ENCODE data around the gene SCT. TPM values are rescaled to one million over a fixed set of nuclear protein-coding genes. Genes with fewer than 3 reads are reported as not detected.

SCT gene
- total RNA-seq, 4 donors from 2014 or later: 12.6 TPM; not detected in 3

DNA sequence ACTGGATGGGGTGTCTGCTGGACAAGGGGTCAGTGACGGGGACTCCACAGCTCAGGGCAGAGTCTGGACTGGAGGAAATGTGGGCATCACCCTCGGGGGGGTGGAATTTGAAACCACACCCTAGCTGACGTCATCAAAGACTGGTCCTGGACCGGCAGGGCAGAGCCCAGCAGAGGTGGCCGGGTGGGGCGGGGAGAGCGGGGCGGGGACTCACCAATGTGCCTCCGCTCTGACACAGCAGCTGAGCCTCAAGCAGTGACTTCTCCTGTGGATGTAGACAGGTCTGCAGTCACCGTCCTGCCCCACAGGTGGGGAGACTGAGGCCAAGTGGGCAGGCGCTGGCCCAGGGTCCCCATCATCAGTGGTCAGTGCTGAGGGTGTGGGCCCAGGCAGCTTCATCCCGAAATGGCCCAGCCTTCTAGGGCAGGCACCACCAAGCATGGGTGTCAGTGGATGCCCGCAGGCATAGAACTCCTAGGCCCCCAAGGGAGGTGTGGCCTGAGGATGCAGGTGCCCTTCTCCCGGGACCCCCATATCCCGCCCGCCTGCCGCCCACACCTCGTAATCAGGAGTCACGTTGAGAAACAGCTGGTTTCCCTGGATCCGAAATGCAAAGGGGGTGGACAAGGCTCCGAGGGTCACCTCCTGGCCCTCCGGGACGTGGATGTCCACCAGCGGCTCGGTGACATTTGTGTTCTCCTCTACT lies 2.8 kb downstream of the SCT start:
- Histone ChIP-seq H3K4me1 (peaks cover 4 to 27% (median 7%) of the 10 kb centered on the region in 4 donors), H3K4me3 (peak overlapping the region in 3 of 4 donors; percentile 34 to 64 (median 54)), H3K9me3 (no peaks in the 10 kb centered on the region), H3K36me3 (peaks cover 0 to 24% (median 0%) of the 10 kb centered on the region in 3 donors), H3K27me3 (no peaks in the 10 kb centered on the region), H3K27ac (peak overlapping the region in 3 of 4 donors; percentile 82 to 97 (median 93))
- peak; percentile 86 to 91 for TF ChIP-seq POLR2A (IDR thresholded peaks at IDR 0.05)
- TF ChIP-seq, protein P1, sequence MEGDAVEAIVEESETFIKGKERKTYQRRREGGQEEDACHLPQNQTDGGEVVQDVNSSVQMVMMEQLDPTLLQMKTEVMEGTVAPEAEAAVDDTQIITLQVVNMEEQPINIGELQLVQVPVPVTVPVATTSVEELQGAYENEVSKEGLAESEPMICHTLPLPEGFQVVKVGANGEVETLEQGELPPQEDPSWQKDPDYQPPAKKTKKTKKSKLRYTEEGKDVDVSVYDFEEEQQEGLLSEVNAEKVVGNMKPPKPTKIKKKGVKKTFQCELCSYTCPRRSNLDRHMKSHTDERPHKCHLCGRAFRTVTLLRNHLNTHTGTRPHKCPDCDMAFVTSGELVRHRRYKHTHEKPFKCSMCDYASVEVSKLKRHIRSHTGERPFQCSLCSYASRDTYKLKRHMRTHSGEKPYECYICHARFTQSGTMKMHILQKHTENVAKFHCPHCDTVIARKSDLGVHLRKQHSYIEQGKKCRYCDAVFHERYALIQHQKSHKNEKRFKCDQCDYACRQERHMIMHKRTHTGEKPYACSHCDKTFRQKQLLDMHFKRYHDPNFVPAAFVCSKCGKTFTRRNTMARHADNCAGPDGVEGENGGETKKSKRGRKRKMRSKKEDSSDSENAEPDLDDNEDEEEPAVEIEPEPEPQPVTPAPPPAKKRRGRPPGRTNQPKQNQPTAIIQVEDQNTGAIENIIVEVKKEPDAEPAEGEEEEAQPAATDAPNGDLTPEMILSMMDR (IDR thresholded peaks at IDR 0.05): no peak
- DNase-seq: peak in 2 of 3 donors; percentile 91

DNA sequence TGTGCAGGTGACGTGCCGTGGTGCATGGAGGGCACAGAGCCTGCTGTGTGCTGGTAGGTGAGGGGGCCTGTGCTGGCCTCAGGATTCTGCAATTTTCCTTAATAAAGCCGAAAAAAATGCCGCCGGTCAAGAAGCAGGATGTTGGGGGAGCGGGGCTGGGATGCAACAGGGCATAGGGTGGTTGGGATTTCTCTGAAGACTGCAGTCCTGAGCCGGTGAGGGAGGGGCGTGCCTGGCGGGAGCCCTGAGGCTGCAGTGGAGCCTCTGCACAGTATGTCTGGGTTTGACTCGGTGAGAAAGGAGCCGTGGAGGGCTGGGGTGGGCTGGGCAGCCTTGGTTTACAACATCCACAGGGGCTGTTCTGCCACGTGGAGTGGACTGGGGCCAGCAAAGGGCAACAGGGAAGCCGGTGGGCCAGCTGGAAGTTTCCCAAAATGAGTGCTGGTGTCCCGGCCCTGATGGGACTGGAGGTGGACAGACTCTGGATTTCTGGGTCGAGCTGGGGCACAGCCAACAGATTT lies 3.6 kb downstream of the SCT start:
- Histone ChIP-seq H3K36me3 (peaks cover 0 to 31% (median 0%) of the 10 kb centered on the region in 3 donors), H3K4me3 (peak overlapping the region in 2 of 4 donors; percentile 54 to 64), H3K4me1 (peaks cover 0 to 27% (median 7%) of the 10 kb centered on the region in 4 donors), H3K27me3 (no peaks in the 10 kb centered on the region), H3K27ac (peak overlapping the region in 3 of 4 donors; percentile 59 to 97 (median 93)), H3K9me3 (no peaks in the 10 kb centered on the region)
- DNase-seq: no peak
- TF ChIP-seq POLR2A (IDR thresholded peaks at IDR 0.05): no peak
- TF ChIP-seq, protein P1 (IDR thresholded peaks at IDR 0.05): no peak

DNA sequence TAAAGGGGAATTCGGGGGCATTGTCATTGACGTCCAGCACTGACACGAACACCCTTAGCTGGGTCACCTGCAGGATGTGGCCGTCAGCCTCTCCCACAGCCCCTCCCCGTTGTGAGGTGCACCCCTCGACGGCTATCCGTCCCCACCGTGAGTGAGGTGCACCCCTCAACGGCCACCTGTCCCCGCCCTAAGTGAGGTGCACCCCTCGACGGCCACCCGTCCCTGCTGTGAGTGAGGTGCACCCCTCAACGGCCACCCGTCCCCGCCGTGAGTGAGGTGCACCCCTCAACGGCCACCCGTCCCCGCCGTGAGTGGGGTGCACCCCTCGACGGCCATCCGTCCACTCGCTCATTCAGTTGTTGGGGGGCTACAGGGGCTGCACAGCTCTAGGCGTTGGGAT lies 5.1 kb downstream of the SCT start:
- Histone ChIP-seq H3K27me3 (no peaks in the 10 kb centered on the region), H3K9me3 (no peaks in the 10 kb centered on the region), H3K4me1 (peaks cover 0 to 28% (median 5%) of the 10 kb centered on the region in 4 donors), H3K27ac (no peak overlapping the region), H3K4me3 (no peak overlapping the region), H3K36me3 (peaks cover 0 to 34% (median 0%) of the 10 kb centered on the region in 3 donors)
- no peak for DNase-seq
- TF ChIP-seq, protein P1 (IDR thresholded peaks at IDR 0.05): no peak
- TF ChIP-seq POLR2A (IDR thresholded peaks at IDR 0.05): no peak

DNA sequence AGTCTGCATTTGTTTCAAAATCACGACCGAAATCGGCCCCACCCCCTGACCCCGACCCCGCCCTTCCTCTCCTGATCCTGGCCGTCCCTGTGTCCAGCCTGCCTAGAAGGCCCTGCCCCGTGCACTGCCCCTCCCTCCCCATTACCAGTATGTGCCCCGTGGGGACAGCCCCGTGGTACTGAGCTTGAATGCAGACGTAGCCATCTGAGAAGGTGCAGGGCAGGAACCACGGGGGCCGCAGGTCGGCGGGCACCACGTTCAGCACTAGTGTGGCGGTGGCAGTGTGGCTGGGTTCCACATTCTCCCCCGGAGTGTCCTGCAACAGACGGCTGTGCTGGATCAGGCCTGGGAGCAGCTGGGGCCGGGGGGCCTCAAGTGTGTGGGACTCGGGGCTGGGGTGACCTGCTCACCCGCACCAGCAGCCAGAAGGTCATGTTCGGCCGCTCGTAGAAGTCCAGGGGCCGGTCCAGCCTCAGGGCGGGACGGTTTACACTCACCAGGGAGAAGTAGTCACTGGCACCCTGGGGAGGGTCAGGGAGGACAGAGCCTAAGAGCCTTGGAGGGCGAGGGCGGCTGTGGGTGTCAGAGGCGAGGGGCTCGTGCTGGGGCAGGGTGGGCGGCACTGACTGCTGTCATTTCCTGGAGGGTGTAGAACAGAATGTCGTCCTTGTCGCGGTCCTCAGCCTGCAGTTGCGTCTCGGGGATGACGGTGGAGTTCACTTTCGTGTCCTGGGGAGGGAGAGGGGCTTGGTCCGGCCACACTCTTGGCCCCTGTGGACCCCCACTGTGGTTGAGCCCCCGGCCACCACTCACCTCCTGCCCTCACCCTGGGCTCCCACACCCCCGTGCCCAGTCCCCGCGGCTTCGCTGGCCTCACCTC lies 5.8 kb downstream of the SCT start:
- no peak for DNase-seq
- H3K36me3 ChIP-seq: peaks cover 0 to 34% (median 0%) of the 10 kb centered on the region in 3 donors
- no peak for TF ChIP-seq POLR2A (IDR thresholded peaks at IDR 0.05)
- TF ChIP-seq, protein P1 (IDR thresholded peaks at IDR 0.05): no peak
- H3K9me3 ChIP-seq: no peaks in the 10 kb centered on the region
- no peaks in the 10 kb centered on the region for H3K27me3 ChIP-seq
- no peak overlapping the region for H3K4me3 ChIP-seq
- peaks cover 0 to 28% (median 3%) of the 10 kb centered on the region in 4 donors for H3K4me1 ChIP-seq
- peak overlapping the region in 1 of 4 donors; percentile 9 for H3K27ac ChIP-seq

DNA sequence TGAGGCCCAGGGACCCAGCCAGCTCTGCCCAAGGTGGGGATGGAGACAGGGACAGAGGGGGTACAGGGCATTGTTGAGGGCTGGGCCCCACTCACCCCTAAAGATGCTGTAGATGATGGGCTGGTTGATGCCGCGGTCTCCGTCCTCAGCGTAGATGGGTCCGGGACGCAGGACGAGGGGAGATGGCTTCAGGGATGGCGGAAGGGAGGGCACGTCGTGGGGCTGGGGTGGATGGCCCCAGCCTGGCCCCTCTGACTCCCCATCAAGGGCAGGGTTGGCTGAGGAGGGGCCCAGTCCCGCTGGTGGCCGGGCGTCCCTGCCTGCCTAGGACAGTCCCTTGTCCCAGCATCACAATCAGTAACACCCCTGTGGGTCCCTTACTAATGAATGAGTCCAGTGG lies 6.8 kb downstream of the SCT start:
- H3K4me3 ChIP-seq: no peak overlapping the region
- H3K4me1 ChIP-seq: peaks cover 0 to 23% (median 4%) of the 10 kb centered on the region in 4 donors
- no peaks in the 10 kb centered on the region for H3K27me3 ChIP-seq
- H3K27ac ChIP-seq: no peak overlapping the region
- H3K36me3 ChIP-seq: peaks cover 0 to 34% (median 0%) of the 10 kb centered on the region in 3 donors
- H3K9me3 ChIP-seq: no peaks in the 10 kb centered on the region
- no peak for DNase-seq
- TF ChIP-seq, protein P1 (IDR thresholded peaks at IDR 0.05): no peak
- no peak for TF ChIP-seq POLR2A (IDR thresholded peaks at IDR 0.05)

All from Peyer's patch (tissue), 4 donors.